Measurements from ENCODE around the gene KCNA3. TPM values are rescaled to one million over a fixed set of nuclear protein-coding genes. Genes with fewer than 3 reads are reported as not detected.
A peak's percentile ranks its signal among the peaks of the same experiment; 100 is the strongest.

KCNA3 gene
- total RNA-seq, 1 donor from 2014 or later = 24.0 TPM

DNA sequence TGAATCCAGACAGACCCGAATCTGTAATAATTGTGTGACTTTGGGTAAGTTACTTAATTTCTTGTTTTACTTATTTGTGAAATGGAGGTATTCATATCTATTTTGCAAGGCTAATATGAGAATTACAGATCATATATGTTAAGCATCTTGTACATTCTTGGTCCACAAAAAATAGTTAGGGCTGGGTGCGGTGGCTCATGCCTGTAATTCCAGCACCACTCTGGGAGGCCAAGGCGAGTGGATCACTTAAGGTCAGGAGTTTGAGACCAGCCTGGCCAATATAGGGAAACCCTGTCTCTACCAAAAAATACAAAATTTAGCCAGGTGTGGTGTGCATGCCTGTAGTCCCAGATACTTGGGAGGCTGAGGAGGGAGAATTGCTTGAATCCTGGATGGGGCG, 22.9 kb upstream of the KCNA3 start:
- H3K27me3 Mint-ChIP-seq (ENCODE audit: low read depth) = peaks cover 4% of the 10 kb centered on the region
- no peak for DNase-seq (ENCODE audit: low spot score)
- intact Hi-C loops (cut with micrococcal nuclease) = no loop called here
- H3K4me3 Mint-ChIP-seq (ENCODE audit: low read depth) = no peak overlapping the region
- H3K9me3 Mint-ChIP-seq = no peaks in the 10 kb centered on the region
- H3K4me1 Mint-ChIP-seq (ENCODE audit: low read depth) = peaks cover 3% of the 10 kb centered on the region
- no peaks in the 10 kb centered on the region for H3K36me3 Mint-ChIP-seq (ENCODE audit: low read depth)
- H3K27ac Mint-ChIP-seq = no peak overlapping the region

DNA sequence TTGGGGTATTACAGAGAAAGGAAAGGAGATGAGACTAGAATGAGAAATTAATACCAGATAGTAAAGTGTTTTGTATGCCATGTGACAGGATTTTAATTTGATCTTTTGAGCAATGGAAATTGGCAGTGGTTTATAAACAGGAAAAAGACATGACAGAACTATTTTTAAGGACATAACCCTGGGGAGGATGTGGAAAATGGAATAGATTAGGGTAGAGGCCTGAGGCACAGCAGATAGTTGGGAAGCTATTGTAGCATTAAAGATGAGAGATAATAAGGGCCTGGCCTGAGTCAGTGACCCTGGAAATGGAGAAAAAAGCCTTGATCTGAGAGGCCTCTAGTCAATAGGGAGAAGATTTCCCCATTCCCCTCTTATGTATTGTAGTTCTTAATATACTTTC, 22.1 kb upstream of the KCNA3 start:
- Mint-ChIP-seq H3K9me3 (no peaks in the 10 kb centered on the region), H3K27ac (no peak overlapping the region), H3K36me3 (ENCODE audit: low read depth) (no peaks in the 10 kb centered on the region), H3K4me3 (ENCODE audit: low read depth) (no peak overlapping the region), H3K4me1 (ENCODE audit: low read depth) (peaks cover 3% of the 10 kb centered on the region), H3K27me3 (ENCODE audit: low read depth) (peaks cover 5% of the 10 kb centered on the region)
- intact Hi-C loops (cut with micrococcal nuclease) = no loop called here
- no peak for DNase-seq (ENCODE audit: low spot score)

DNA sequence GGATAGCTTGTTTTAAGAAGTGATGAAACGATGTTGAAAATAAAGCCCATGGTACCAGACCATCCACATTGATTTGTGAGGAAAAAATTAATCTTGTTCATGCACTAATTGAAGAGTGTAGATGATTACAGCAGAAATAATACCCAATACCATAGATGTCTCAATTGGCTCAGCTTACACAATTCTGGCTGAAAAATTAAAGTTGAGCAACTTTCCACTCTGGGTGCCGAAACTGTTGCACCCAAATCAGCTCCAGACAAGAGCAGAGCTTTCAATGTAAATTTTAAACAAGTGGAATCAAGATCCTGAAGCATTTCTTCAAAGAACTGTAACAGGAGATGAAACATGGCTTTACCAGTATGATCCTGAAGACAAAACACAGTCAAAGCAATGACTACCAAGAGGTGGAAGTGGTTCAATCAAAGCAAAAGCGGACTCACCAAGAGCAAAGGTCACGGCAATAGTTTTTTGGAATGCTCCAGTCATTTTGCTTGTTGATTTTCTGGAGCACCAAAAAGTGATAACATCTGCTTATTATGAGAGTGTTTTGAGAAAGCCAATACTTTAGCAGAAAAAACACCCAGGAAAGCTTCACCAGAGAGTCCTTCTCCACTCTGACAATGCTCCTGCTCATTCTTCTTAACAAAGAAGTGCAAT, 16.1 kb upstream of the KCNA3 start:
- Mint-ChIP-seq H3K27me3 (ENCODE audit: low read depth) (peaks cover 14% of the 10 kb centered on the region), H3K4me3 (ENCODE audit: low read depth) (no peak overlapping the region), H3K27ac (no peak overlapping the region), H3K36me3 (ENCODE audit: low read depth) (no peaks in the 10 kb centered on the region), H3K9me3 (no peaks in the 10 kb centered on the region), H3K4me1 (ENCODE audit: low read depth) (peaks cover 5% of the 10 kb centered on the region)
- intact Hi-C loops (cut with micrococcal nuclease) = no loop called here
- no peak for DNase-seq (ENCODE audit: low spot score)

DNA sequence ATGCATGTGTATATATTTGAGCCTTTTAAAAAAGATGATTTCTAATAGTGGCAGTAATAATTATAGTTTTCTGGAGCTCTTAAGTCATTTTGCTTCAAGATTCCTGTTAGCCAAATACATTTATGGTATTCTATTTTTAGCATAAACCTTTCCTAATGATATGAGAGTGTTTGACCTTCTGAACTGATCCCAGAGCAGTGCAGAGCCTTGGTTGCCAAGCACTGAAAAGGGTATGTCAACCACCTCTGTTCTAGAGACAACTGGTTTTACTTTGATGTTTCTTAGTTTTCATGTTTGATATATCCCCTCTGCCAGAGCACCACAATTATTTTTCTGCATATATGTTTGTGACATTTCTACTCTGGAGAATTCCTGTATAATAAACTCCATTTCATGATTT, 15.1 kb upstream of the KCNA3 start:
- Mint-ChIP-seq H3K4me1 (ENCODE audit: low read depth) (peaks cover 5% of the 10 kb centered on the region), H3K27me3 (ENCODE audit: low read depth) (peaks cover 14% of the 10 kb centered on the region), H3K9me3 (no peaks in the 10 kb centered on the region), H3K27ac (no peak overlapping the region), H3K4me3 (ENCODE audit: low read depth) (no peak overlapping the region), H3K36me3 (ENCODE audit: low read depth) (no peaks in the 10 kb centered on the region)
- intact Hi-C loops (cut with micrococcal nuclease) = no loop called here
- DNase-seq (ENCODE audit: low spot score) = no peak

DNA sequence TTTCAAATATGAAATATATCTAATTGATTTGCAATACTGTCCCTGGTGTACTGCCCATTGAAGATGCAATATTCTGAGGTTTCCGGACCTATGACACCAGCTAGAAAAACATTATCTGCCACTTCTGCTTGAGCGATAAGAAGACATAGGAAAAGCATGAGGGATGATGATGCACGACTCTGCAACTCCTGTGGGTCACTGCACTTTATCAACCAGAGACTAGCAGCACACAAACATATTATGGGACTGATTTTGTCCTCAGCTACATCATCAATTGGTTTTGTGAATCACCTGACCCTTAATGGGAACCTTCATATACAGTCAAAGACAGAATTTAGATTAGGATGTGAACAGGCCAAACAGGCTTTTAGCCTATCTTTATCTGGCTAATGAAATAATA, 13.8 kb upstream of the KCNA3 start:
- DNase-seq (ENCODE audit: low spot score) = no peak
- peaks cover 14% of the 10 kb centered on the region for H3K27me3 Mint-ChIP-seq (ENCODE audit: low read depth)
- no peak overlapping the region for H3K4me3 Mint-ChIP-seq (ENCODE audit: low read depth)
- no peak overlapping the region for H3K27ac Mint-ChIP-seq
- H3K36me3 Mint-ChIP-seq (ENCODE audit: low read depth) = no peaks in the 10 kb centered on the region
- peaks cover 5% of the 10 kb centered on the region for H3K4me1 Mint-ChIP-seq (ENCODE audit: low read depth)
- intact Hi-C loops (cut with micrococcal nuclease) = no loop called here
- H3K9me3 Mint-ChIP-seq = no peaks in the 10 kb centered on the region

DNA sequence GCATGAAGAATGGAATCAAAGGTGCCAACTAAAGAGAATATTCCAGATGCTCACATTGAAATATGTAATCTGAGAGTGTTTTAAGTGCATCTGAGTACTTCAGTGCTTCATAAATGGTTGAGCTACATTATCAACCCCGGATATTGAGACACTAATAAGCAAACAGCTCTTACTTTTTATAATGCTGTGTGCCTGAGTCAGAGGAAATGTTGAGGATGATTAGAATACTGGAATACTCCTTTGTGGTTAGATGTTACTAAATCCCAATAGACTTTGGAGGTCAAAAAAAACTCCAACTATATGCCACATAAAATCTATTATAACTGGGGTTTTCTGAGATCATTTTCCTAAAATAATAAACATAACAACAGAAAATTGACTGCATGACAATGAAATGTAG, 12.5 kb upstream of the KCNA3 start:
- peaks cover 5% of the 10 kb centered on the region for H3K4me1 Mint-ChIP-seq (ENCODE audit: low read depth)
- H3K36me3 Mint-ChIP-seq (ENCODE audit: low read depth) = no peaks in the 10 kb centered on the region
- DNase-seq (ENCODE audit: low spot score) = no peak
- no peak overlapping the region for H3K27ac Mint-ChIP-seq
- peaks cover 14% of the 10 kb centered on the region for H3K27me3 Mint-ChIP-seq (ENCODE audit: low read depth)
- H3K4me3 Mint-ChIP-seq (ENCODE audit: low read depth) = no peak overlapping the region
- intact Hi-C loops (cut with micrococcal nuclease) = no loop called here
- H3K9me3 Mint-ChIP-seq = no peaks in the 10 kb centered on the region

DNA sequence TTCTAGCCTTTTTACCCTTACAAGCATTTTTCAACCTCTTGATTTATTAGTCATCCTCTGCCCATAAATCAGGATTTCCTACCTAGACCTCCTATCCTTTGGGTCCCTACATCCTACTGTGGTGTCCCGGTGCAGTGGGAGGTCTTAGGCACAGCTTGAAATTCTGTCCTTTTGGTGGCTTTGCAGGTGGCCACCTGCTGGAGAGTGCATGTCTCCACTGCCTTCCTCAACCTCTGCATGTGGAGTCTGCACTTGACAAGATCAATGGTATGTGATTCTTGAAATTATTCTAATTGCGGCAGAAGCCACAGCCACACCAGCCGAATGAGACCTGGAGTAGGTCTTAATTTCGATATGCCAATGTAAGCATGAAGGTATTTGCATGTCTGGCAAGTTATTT, 11.4 kb upstream of the KCNA3 start:
- intact Hi-C loops (cut with micrococcal nuclease) = no loop called here
- no peak overlapping the region for H3K27ac Mint-ChIP-seq

DNA sequence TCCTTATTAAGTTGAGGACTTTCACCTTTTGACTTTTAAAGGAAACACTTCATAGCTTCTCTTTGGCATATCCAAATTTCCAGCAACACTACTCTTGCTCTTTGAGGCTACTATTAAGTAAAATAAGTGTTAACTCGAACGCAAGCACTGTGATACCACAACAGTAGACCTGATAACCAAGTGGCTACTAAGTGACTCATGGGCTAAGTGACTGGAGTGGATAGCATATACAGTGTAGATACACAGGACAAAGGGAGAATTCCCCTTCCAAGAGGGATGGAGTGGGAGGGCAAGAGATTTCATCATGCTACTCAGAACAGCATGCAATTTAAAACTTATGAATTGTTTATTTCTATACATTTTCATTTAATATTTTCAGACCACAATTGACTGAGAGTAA, 9.8 kb upstream of the KCNA3 start:
- Mint-ChIP-seq H3K4me1 (ENCODE audit: low read depth) (peaks cover 3% of the 10 kb centered on the region), H3K4me3 (ENCODE audit: low read depth) (no peak overlapping the region), H3K27me3 (ENCODE audit: low read depth) (peaks cover 6% of the 10 kb centered on the region), H3K27ac (no peak overlapping the region), H3K9me3 (no peaks in the 10 kb centered on the region), H3K36me3 (ENCODE audit: low read depth) (peaks cover 10% of the 10 kb centered on the region)
- DNase-seq (ENCODE audit: low spot score) = no peak
- intact Hi-C loops (cut with micrococcal nuclease) = no loop called here

More for the DNA sequence above, 11.4 kb upstream of the KCNA3 start:
- Mint-ChIP-seq H3K9me3 (no peaks in the 10 kb centered on the region), H3K36me3 (ENCODE audit: low read depth) (no peaks in the 10 kb centered on the region), H3K27me3 (ENCODE audit: low read depth) (peaks cover 11% of the 10 kb centered on the region), H3K4me3 (ENCODE audit: low read depth) (no peak overlapping the region), H3K4me1 (ENCODE audit: low read depth) (peaks cover 5% of the 10 kb centered on the region)
- no peak for DNase-seq (ENCODE audit: low spot score)

DNA sequence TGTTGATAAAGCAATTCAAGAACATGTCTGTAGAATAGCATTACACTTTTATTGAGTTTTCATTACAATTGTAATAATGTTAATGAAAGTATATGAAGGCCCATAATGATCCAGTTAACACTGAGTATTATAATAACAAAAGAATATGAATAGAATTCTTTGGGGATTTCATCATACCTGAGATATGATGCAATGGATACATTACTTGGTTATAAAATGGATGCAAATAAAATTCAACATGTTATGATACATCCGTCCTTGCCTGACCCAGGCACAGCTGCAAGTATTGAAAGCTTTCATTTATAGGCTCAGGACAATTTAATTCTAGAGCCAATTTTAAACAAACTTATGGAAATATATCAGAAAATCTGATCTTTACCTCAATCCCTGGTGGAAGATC, 8.2 kb upstream of the KCNA3 start:
- H3K36me3 Mint-ChIP-seq (ENCODE audit: low read depth) = peaks cover 19% of the 10 kb centered on the region
- H3K4me3 Mint-ChIP-seq (ENCODE audit: low read depth) = no peak overlapping the region
- peaks cover 3% of the 10 kb centered on the region for H3K4me1 Mint-ChIP-seq (ENCODE audit: low read depth)
- intact Hi-C loops (cut with micrococcal nuclease) = no loop called here
- no peak overlapping the region for H3K27ac Mint-ChIP-seq
- H3K27me3 Mint-ChIP-seq (ENCODE audit: low read depth) = peaks cover 5% of the 10 kb centered on the region
- DNase-seq (ENCODE audit: low spot score) = no peak
- H3K9me3 Mint-ChIP-seq = no peaks in the 10 kb centered on the region

DNA sequence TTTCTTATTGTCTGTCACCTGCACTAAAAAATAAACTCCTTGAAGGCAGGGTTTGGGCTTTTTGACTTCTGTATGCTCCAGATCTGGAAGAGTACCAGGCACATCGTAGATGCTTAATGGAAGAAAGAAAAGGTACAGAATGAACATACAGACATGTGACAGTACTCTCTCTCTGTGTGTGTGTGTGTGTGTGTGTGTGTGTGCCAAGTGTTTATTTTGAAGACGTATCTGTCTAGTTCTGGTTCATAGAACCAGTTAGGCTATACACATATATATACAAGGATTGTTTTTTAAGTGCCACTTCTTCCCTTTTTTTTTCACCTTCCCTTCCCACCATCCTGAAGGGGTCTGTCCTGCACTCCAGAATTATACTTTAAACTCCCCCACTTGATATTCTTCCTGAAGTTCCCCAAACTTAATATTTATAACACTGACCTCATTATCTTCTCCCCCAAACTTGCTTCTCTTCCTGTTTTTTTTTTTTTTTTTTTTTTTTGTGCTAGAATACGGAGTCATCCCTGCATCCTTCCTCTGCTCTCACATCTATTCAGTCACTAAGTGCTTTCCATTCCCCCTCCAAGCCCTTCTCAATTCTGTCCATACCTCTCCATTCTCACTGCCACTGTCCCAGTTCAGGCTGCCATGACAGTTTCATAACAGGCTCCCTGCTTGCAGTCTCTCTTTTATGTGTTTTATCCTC, 5.4 kb upstream of the KCNA3 start:
- H3K27ac Mint-ChIP-seq = no peak overlapping the region
- intact Hi-C loops (cut with micrococcal nuclease) = no loop called here
- peaks cover 19% of the 10 kb centered on the region for H3K36me3 Mint-ChIP-seq (ENCODE audit: low read depth)
- no peak overlapping the region for H3K4me3 Mint-ChIP-seq (ENCODE audit: low read depth)
- no peak for DNase-seq (ENCODE audit: low spot score)
- H3K9me3 Mint-ChIP-seq = no peaks in the 10 kb centered on the region
- H3K27me3 Mint-ChIP-seq (ENCODE audit: low read depth) = no peaks in the 10 kb centered on the region
- H3K4me1 Mint-ChIP-seq (ENCODE audit: low read depth) = peaks cover 16% of the 10 kb centered on the region

DNA sequence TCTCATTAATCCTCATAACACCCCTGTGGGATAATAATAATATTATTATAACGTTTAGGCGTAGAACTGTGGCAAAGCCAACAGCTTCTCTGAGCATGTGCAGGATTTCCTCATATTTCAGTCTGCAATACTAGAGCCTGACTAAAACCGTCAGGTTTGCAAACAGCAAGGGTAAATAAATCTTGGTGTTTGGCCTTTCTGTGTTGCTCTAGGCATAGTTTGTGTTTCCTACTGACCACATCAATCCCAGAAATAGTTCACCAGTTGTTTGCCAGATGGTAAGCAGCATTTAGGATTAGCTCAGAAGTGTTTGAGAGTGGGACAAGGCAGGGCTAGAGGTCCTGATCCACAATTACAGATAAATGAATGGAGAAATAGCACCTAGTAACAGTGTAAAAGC, 2.8 kb upstream of the KCNA3 start:
- no peaks in the 10 kb centered on the region for H3K9me3 Mint-ChIP-seq
- no peak overlapping the region for H3K27ac Mint-ChIP-seq
- H3K36me3 Mint-ChIP-seq (ENCODE audit: low read depth) = peaks cover 31% of the 10 kb centered on the region
- no peaks in the 10 kb centered on the region for H3K27me3 Mint-ChIP-seq (ENCODE audit: low read depth)
- intact Hi-C loops (cut with micrococcal nuclease) = loop anchor here (10.0 kb wide), 2 partner anchors 467 to 1067 kb away; partner anchors contain the start of genes CEPT1 and DRAM2
- no peak overlapping the region for H3K4me3 Mint-ChIP-seq (ENCODE audit: low read depth)
- no peak for DNase-seq (ENCODE audit: low spot score)
- peaks cover 17% of the 10 kb centered on the region for H3K4me1 Mint-ChIP-seq (ENCODE audit: low read depth)

DNA sequence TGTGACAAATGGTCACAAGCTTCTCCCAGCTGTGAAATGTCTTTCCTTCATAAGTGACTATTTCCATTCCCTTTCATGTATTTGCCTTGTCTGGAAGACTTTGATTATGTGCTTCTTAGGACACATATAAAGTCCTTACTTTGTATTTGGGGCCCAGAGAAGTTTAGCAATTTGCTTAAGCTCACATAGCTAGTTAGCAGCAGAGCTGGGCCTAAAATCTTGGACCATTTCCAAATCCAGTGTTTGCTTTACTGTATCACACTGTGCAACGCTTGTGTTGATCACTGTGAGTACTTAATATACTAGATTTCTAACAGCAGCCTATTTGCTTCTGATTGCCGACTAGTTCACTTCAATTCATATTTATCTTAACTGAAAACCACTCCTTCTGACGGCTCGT, 2.2 kb upstream of the KCNA3 start:
- H3K4me3 Mint-ChIP-seq (ENCODE audit: low read depth) = no peak overlapping the region

DNA sequence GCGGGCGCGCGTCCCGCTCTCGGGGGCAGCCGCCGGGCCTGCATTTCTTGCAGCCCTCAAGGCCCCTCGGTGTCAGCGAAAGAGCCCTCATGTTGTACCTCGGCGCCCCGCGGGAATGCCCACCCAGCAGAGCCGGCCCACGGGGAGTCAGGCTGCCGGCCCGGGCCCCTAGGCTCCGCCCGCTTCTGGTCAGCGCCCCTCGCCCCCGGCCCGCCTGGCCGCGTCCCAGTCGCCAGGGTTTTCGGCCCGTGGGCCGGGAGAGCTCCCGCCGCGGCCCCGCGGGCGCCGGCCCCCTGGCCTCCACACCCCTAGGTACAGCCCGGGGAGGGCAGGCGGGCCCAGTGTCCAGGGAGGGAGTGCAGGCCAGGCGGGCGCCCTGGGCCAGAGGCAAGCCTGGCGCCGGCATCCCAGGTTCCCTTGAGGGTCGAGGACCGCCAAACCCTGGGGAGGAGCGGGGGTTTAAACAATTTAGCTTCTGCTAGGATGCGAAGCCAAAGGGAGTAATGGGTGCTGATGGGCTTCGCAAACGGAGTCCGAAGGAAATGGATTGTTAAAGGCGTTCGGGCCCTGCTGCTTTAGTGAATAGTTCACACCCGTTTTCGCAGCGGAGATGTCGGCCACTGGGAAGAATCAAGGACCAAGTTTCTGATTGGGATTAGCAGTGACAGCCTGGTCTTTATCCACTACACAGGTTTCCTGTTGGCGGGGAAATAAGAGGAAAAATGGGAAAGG, 486 bp upstream of the KCNA3 start:
- H3K36me3 Mint-ChIP-seq (ENCODE audit: low read depth) = peaks cover 47% of the 10 kb centered on the region
- H3K4me3 Mint-ChIP-seq (ENCODE audit: low read depth) = peak overlapping the region; percentile 69
- no peaks in the 10 kb centered on the region for H3K9me3 Mint-ChIP-seq
- intact Hi-C loops (cut with micrococcal nuclease) = loop anchor here (10.0 kb wide), 2 partner anchors 470 to 1070 kb away; partner anchors contain the start of genes CEPT1 and DRAM2
- H3K27ac Mint-ChIP-seq = peak overlapping the region; percentile 21
- no peaks in the 10 kb centered on the region for H3K27me3 Mint-ChIP-seq (ENCODE audit: low read depth)
- peaks cover 38% of the 10 kb centered on the region for H3K4me1 Mint-ChIP-seq (ENCODE audit: low read depth)
- no peak for DNase-seq (ENCODE audit: low spot score)

More for the DNA sequence above, 2.2 kb upstream of the KCNA3 start:
- H3K9me3 Mint-ChIP-seq = no peaks in the 10 kb centered on the region
- peaks cover 37% of the 10 kb centered on the region for H3K36me3 Mint-ChIP-seq (ENCODE audit: low read depth)
- no peaks in the 10 kb centered on the region for H3K27me3 Mint-ChIP-seq (ENCODE audit: low read depth)
- DNase-seq (ENCODE audit: low spot score) = no peak
- intact Hi-C loops (cut with micrococcal nuclease) = loop anchor here (10.0 kb wide), 2 partner anchors 468 to 1068 kb away; partner anchors contain the start of genes CEPT1 and DRAM2
- H3K4me1 Mint-ChIP-seq (ENCODE audit: low read depth) = peaks cover 23% of the 10 kb centered on the region
- H3K27ac Mint-ChIP-seq = no peak overlapping the region

Data from activated T-helper 2 cell treated with anti-CD3 and anti-CD28 coated beads, Interferon-gamma antibody, Interleukin-2, Interleukin-4, amounts not matched to agents 10 μg/mL and 5 μg/mL and 100 μg/mL, durations not matched to agents 14 hours and 24 hours and 36 hours (primary cell).